ENCODE measurements around the gene TLL2.

Gene TLL2

DNA sequence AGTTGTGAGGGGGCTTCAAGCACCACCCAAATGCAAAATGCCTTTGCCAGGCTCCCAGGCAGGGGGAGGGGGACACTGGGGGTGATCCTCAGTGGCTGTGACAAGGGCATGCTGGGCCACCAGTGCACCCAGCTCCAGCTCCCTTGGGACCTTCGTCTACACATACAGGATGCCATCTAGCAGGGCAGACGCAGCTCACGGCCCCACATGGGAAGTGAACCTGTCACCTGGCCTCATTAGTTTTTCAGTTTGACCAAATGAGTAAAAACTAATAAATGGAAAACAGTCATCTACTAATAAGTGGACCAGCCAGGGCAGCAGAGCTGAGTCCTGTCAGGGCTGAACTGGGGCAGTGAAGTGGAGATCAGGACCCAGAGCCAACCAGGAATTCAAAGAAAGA, 50.2 kb downstream of the TLL2 start:
- no peak for DNase-seq (ENCODE audit: low read depth in 2 of 2)

DNA sequence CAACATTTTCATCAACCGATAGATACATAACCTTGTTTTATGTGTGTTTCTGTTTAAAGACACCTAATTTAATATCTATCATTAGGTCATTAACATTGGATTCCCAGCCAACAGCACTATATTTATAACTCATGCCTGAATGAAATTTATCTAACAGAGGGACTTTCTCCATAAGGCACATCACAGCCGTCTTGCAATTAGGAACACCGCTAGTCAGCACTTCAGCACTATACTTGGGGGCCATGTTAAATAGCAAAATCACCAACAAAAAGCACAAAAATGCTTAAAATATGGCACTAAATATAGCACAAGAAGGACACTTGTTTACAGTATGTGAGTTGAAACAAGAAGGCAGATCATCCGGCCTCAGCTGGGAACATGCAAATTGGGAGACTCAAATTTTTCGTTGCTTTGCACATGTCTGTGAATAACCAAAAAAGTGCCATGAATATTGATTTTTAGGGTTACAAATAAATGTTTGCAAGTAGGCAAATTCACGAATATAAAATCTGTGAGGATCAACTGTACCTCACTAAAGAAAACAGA, 51.0 kb downstream of the TLL2 start:
- no peak for DNase-seq (ENCODE audit: low read depth in 2 of 2)

DNA sequence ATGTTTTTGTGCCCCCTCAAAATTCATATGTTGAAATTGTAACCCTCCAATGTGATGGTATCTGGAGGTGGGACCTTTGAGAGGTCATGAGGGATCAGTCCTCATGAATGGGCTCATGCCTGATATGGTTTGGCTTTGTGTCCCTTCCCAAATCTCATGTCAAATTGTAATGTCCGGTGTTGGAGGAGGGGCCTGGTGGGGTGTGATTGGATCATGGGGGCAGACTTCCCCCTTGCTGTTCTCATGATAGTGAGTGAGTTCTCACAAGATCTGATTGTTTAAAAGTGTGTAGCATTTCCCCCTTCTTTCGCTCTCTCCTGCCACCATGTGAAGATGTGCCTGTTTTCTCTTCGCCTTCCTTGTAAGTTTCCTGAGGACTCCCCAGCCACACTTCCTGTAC, 53.4 kb downstream of the TLL2 start:
- DNase-seq (ENCODE audit: low read depth in 2 of 2) = no peak

DNA sequence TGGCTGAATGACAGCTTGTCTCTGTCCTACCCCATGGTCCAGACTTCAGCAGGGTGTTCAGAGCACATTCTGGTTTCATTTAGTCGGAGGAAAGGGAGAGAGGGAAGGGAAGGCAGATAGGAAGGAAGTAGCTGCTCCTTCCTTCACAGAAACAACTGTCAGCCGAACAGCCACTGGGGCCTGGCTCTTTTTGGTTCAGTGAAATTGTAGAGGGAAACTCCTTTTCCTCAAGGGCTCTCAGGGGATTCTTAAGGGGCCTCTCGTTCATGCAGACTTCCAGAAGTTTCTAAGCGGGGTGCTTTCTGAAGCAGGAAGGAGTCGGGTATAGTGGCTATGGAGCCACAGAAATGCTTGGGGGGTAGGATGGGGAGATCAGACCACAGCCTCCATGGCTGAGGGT, 56.4 kb downstream of the TLL2 start:
- no peak for DNase-seq (ENCODE audit: low read depth in 2 of 2)

DNA sequence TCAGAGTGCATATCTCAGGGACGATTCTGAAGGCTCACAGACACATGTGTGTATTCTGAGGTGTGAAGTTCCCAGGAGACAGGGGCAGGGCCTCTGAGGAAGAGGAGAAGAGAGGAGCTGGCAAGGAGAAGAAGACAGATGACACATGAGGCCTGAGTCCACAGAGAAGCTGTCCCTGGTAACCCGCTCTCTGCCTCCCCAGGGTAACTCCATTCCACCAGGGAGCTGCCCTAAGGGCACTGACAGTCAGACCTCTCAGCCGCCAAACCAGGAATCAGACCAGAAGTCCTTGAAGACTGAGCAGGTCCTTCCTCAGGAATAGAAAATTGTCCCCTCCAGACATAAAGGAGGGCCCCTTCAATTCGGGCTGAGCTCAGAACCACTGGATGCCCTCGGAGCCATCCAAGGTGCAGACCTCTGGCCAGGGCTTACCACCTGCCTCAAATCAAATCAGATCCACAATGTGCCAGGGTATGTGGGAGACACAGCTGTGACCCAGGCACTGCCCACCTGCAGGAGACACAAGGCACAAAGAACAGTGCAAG, 57.4 kb downstream of the TLL2 start:
- DNase-seq (ENCODE audit: low read depth in 2 of 2) = no peak

DNA sequence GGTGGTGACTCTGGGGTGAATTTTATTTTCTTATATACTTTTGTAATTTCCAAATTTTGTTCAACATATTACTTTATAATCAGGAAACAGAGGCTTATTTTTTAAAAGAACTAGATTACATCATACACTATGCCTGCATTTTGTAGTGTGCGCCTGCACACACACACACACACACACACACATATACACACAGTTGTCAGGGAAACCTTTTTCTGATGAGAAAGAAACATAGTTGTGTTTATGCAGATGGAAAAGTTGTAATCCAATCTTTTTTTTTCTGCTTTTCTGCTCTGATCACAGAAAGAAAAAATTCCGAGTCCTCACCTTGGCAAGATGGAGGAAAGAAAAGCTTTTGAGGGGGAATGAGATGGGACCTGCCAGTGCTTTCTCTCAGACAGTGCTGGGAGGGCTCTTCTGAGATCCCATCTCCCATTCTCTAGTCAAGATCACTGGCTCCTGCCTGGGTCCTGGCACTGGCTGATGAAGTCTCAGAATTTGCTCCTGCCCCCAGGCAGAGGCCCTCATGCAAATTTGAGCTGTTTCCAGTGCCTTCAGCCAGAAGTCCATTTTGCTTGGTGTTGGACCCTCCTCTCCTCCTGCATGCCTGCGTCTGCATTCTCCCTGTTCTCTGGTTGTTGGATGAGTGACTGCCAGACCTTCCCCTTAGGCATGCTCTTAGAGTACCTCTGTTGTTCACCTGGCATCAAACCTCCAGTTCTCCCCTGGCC, 59.7 kb downstream of the TLL2 start:
- no peak for DNase-seq (ENCODE audit: low read depth in 2 of 2)

DNA sequence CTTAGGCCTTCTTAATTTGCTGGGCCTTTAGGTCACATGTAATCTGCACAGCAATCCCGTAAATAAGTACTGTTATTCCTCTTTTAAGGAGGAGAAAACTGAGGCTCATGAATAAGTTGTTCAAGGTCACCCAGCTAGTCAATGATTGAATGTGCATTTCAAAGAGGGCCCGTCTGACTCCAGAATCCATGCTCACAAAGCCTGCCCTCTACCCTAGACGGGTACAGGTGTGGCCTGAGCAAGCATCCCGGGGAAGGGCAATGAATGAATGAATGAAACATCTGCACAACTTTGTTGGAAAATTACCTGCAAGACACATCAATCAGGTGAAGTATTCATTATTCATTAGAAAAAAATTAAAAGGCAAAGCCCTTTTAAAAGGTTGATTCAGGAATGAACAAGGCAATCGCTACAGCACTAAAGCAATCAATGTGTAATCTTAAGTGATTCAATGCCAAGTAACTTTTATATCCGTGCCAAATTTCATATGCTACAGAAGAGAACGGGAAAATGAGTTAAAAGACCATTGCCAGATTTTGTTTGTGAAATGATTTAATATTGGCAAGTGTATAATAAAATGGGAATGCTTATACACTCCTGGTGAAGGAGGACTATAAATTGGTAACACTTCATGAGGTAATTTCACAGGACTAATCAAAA, 61.1 kb downstream of the TLL2 start:
- DNase-seq (ENCODE audit: low read depth in 2 of 2) = no peak

DNA sequence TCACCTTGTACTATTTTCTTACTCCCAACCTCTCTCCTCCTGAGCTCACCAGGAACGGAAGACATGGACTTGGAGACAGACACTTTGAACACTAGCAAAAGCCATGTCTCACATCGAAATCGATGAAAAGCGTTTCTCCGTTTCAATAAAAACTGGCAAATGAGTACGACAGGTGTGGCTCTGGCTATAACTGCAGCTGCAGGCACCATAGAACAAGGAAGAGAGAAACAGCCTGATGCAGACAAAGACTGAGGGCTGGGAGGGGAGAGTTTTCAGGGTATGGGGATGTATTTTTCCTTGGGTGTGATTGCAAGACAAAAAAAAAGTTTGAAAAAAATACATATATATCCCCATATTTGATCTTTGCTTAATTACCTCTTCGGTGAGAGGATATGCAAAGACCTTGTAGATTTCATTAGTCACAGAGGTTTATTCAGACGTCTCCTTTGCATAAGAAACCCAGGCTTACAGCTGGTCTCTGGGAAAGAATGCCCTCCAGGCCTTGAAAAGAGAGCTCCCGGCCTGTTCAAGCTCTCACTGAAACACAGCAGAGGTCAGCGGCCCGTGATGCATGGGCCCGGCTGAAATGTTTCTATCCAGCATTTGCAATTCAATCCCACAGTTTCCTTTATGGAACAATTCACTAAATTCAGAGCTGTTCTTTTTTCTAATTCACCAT, 63.1 kb downstream of the TLL2 start:
- DNase-seq (ENCODE audit: low read depth in 2 of 2) = no peak

DNA sequence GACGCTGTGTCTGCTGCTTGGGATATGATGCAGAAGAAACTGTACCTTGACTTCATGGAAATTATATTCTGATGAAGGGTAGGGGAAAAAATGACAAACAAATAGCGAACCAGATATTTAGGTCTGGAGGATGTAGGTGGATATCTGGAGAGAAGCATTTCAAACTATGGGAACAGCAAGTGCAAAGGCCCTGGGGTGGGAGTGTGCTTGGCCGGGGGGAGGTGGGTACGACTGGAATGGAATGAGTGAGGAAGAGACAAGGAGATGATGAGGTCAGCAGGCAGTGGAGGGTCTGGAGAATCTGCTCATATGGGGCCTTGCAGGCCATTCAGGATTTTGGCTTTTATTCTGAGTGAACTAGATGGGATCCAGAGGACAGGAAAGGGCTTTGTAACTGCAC, 65.2 kb downstream of the TLL2 start:
- DNase-seq (ENCODE audit: low read depth in 2 of 2) = no peak

DNA sequence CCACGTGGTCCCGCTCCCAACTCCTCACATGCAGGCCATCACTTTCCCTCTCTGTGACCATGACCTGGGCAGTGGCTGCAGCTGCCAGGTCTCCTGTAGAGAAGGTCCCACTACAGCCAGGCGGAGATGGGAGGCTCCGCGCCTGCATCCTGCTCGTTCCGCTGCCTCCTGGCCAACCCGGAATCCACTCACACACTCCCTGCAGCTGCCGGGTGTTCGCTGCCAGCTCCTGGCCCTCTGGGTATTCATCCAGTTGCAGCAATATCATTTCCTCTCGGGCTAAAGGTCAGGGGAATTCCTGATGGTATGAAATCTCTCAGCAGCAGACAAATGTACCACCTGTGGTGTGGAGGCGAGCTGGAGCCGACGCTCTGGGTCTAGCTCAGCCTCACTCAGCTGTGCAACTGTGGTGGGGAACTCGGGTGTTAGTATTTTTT, 65.7 kb downstream of the TLL2 start:
- no peak for DNase-seq (ENCODE audit: low read depth in 2 of 2)

DNA sequence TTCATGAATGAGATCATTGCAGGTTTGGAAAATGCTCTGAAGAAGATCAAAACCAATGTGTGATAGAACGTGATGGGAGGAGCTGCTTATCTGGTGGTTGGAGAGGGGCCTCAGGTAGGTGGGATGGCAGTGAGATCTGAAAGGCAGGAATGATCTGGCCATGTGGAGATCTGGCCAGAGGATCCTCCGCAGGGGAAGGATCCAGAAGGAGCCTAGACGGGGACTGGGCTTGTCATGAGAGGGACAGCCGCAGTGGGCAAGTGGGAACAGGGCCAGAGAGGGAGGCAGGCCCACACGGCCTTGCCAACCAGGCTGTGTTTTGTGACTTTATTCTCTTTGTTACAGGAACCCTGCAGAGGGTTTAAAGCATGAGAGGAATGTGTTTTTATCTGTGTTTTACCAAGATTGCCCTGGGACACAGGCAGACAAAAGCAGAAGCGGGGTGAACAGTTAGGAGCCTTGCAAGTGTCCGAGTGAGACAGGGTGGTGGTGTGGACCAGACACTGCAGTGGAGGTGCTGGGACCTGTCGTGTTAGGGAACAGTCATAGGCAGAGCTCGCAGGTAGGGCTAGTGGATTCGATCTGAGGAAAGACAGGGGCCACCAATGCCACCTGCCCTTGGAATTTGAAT, 66.6 kb downstream of the TLL2 start:
- DNase-seq (ENCODE audit: low read depth in 2 of 2) = no peak

DNA sequence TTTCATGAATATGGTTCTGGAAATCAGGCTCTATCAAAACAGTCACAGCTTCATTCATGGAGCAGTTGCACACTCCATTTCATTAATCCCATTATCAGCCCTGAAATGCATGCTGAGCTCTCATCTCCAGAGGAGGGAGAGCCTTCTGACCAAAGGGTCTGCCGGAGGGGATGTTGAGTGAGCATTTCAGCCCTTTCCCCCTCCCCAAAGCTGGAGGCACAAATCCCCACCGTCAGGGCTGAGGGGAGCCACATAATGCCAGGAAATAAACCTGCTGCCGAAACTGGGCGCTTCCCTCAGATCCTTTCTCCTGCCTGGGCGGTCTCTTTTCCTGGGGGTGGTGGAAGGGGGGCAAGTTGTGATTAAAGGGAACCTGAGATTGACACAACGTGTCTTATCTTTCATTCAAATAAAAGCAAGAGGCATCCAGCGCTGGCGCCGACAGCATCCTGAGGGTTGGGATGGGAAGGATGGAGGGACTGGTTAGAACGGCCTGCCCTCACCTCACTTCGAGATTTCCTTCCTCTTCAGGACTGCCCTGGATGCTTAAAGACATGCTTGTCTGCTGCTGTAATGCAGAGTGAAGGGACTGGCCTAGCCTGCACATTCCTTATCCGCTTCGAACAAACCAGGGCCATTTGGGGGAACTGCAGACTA, 71.6 kb downstream of the TLL2 start:
- DNase-seq (ENCODE audit: low read depth in 2 of 2) = no peak

DNA sequence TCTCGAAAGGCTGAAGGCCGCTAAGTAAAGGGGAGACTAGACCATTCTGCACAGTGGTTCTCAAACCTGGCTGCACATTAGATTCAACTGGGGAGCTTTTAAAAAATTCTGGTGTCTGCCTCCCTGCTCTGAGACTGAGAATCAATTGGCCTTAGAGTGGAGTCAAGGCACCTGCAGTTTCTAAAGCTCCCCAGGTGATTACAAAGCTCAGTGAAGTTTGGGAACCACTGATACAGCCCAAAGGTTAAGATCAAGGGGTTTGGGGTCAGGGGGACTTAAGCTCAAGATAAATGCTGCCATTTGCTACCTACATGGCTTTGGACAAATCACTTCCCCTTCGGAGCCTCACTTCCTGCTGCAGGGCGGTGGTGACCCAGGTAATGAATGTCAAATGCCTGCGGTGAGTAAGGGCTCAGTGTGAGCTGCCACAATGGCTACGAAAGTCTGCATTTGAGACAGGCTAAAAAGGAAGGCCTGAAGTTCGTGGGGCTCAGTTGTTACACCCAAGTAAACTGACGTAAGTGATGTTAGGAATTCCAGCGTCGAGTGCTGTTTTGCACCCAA, 72.3 kb downstream of the TLL2 start:
- no peak for DNase-seq (ENCODE audit: low read depth in 2 of 2)

DNA sequence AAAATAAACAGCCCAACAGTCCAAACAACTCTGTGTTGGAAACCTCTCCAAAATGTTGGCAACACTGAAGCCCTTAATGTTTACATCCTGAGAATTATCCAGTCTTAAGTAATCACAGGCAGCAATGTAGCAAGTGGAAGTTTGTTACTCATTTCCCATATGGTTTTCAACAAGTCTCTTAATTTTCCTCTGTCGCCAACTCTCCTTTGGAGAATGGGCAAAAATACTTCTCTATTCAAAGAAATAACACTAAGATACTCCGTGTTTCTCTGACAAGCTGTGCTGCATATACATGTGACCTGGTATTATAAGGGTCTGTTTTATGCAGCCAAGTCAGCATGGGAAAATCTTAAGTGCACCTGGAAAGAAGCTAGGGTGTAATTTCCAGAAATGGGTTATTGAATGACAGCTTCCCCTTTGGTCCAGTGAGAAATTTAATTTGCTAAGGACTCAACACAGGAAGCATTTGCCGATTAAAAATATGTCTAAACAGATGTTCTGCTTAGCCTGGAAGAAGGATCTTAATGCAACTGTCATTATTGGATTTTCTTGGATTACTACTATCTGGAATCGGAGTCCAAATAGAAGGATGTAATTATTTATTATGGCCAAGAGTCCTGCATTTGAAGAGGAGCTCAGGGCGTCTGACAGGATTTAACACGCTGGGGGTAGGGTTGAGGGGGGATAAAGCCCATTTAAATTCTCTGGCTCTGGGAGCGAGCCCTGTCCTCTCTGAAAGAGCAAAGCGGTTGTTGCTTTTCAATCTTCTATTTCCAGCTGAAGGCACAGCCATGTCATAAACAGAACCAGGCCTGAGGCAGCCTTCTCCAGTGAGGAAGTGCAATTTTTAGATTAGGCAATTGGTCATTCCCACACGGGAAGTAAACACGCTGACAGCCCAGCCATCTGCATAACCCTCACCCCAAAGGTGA, 73.1 kb downstream of the TLL2 start:
- no peak for DNase-seq (ENCODE audit: low read depth in 2 of 2)

DNA sequence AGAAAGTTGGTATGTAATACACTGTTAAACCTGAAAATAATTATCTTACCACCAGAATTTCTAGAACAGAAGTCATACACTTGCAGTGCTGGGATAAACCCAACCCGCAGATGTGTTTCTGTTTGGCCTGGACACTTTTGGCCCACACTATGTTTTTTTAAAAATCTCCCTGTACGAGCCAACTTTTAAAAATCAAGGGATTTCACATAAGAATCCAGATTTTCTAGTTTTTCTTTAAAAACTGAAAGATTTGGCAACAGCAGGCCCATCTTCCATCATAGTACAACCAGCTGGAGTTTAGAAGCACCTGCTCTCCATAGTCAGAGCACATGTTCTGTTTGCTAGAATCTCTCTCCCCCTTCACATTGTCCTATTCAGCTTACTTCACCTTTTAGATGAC, 74.0 kb downstream of the TLL2 start:
- no peak for DNase-seq (ENCODE audit: low read depth in 2 of 2)

DNA sequence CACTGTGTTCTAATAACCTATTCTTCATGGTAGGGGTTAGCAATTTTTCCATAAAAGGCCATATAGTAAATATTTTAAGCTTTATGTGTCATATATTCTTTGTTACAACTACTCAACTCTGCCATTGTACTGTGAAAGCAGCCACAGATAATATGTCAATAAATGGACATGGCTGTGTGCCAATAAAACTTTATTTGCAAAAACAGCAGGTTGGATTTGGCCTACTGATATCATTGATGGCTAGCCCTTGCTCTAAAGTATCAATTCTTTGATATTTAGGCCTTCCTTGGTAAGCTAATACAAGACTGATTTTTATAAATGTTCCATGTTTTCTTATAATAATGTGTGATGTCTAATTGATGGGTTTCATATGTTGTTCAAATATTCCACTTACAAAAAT, 77.7 kb downstream of the TLL2 start:
- no peak for DNase-seq (ENCODE audit: low read depth in 2 of 2)

DNA sequence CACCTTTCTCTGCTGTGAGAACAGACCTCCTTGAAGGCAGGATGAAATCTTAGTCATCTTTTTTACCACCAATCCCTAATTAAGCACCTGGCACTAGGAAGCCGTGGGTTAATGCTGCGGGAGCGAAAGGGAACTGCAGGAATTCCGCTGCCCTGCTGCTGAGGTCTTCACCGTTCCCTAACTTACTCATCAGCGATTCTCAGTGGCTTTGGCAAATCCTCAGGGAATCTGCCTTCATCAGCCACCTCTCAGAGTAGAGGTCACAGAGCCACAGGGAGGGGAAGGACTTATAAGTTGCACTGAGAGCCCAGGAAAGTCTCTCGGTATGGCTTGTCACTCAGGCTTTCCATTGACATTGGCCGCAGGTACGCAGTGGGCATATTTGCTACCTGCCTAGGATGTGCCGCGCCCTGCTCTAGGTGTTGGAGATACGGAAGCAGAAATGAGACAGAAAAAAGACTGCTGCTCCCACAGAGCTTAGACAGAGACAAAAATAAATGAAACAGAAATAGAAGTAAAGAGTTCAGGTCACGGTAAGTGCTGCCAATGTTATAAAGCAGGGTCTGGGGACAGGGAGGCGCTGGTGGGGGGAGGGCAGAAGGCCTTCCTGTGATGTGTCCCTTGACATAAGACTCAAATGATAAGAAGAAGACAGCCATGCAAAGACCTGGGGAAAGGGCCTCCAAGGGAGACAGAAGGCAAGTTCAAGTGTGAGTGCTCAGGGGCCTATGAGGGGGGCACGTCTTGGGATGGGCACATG, 82.3 kb downstream of the TLL2 start:
- no peak for DNase-seq (ENCODE audit: low read depth in 2 of 2)

DNA sequence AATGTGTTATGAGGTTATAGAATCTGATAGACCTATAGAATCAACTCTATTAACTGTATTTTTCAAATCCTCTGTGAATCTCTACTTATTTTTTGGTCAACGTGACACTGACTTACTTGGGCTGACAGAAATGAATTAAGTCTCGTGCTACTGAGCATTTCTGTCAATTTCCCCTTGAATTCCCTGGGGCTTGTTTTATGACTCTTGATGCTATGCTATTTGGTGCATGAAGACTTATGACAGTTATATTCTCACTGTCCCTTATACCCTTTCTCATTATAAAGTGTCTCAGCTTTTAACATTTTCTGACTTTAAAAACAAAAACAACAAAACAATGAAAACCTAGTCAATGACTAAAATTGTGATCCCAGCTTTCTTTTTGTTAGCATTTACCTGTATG, 86.4 kb downstream of the TLL2 start:
- DNase-seq (ENCODE audit: low read depth in 2 of 2) = no peak

DNA sequence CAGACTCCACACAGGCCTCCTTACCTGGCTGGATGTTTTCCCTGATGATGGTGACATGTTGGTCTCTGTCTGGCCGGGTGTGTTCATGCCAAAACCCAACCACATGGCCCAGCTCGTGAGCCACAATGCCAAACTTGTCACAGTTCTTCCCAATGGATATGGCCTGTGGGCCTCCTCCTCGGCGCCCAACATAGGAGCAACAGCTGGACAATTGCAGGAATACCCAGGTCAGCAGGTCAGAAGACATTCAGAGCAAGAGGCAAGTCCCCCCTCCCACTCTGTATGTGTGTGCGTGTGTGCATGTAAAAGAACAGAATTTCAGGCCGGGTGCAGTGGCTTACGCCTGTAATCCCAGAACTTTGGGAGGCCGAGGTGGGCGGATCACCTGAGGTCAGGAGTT, 91.2 kb downstream of the TLL2 start:
- DNase-seq (ENCODE audit: low read depth in 2 of 2) = no peak

Data from activated CD8-positive, alpha-beta memory T cell treated with anti-CD3 and anti-CD28 coated beads for 4 hours (primary cell).